GM19035 (cell line): ENCODE results near the gene MAP3K7CL.
"Not testable (repeated sequence)": the region's sequence is repeated elsewhere in the genome, so short reads cannot be mapped to it uniquely, and the experiment has no call there.

Experiments used
- ATAC-seq: cut with Tn5 transposase; IDR thresholded peaks from one replicate; pipeline ENCODE4 v1.9.1; 2021; ENCODE audit not compliant: unreplicated experiment

The MAP3K7CL gene

DNA sequence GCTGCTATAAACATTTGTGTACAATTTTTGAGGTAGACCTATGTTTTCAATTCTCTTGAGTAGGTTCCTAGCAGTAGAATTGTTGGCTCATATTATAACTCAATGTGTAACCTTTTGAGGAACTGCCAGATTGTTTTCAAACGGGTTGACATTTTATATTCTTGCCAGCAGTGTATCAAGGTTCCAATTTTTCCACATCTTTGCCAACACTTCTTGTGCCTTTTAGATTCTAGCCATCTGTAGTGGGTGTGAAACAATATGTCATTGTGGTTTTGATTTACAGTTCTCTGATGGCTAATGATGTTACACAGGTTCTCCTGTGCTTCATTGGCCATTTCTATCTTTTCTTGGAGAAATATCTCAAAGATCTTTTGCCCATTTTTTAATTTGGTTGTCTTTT is 36.4 kb downstream of the MAP3K7CL start:
- no peak for ATAC-seq

GRCh38 chr21:29167481-29167880 is 37.0 kb downstream of the MAP3K7CL start:
- ATAC-seq: not testable (repeated sequence)

DNA sequence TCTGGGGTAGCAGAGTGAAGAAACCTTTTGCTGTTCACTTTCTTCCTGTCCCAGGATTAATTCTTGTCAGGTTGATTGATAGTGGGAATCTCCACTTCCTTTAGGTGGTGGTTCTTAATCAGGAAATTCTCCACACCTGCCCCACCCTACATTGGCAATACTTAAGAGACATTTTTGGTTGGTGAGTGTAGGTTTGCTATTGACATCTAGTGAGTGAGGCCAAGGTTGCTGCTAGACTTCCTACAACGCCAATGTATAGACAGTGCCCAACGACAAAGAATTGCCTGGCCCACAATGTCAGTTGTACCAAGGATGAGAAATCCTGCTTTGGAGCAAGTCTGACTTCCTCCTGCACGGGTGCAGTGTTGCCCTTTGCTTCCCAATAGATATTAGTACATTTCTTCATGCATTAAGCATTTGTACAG is 38.5 kb downstream of the MAP3K7CL start:
- ATAC-seq: no peak

DNA sequence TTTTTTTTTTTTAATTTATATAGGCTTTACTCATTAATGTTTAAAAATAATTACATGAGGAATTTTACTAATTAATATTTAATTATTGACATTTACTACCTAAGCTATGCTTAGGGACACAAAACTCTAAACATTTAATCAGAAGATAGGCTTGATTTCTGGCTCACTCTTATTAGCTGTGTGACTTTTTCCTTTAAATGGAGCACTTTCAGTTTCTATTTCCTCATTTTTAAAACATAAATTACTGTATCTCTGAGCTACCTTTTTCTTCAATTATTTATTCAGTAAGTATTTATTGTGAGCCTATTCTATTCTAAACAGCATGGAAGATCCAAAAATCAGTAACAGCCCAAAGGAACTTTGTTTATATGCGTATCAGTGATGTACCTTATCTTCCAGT is 40.5 kb downstream of the MAP3K7CL start:
- no peak for ATAC-seq

DNA sequence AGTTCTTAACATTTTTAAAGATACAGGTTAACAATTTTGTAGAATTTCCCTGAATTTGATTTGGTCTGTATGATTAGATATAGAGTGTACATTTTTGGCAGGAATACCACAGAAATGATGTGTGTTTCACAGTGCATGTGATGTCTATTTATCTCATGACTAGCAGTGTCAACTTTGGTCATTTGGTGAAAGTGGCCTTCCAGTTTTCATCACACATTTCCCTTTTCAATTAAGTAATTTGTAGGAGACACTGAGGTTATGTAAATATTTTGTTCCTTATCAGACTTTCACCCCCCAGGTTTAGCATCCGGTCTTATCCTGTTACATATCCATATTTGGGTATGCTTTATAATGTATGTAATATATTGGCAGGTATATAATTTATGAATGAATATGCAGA is 41.8 kb downstream of the MAP3K7CL start:
- ATAC-seq: no peak

DNA sequence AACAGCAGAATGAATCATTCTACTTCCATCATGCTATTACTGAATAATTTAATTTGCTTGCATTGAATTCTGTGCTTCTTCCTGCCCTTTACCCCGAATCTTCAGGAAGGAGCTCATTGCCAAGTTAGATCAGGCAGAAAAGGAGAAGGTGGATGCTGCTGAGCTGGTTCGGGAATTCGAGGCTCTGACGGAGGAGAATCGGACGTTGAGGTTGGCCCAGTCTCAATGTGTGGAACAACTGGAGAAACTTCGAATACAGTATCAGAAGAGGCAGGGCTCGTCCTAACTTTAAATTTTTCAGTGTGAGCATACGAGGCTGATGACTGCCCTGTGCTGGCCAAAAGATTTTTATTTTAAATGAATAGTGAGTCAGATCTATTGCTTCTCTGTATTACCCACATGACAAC is 44.2 kb downstream of the MAP3K7CL start:
- ATAC-seq: no peak

DNA sequence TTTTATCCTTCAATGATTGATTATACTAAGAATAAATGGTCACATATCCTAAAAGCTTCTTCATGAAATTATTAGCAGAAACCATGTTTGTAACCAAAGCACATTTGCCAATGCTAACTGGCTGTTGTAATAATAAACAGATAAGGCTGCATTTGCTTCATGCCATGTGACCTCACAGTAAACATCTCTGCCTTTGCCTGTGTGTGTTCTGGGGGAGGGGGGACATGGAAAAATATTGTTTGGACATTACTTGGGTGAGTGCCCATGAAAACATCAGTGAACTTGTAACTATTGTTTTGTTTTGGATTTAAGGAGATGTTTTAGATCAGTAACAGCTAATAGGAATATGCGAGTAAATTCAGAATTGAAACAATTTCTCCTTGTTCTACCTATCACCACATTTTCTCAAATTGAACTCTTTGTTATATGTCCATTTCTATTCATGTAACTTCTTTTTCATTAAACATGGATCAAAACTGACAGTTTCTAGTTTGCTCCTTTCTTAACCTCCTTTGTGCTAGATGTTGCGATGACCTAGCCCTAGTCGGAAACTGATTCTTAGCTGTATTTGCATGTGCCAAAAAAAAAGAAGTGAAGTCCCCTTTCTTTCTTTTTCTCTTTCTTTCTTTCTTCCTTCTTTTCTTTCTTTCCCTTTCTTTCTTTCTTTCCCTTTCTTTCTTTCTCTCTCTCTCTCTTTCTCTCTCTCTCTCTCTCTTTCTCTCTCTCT is 45.1 kb downstream of the MAP3K7CL start:
- ATAC-seq: no peak

- ATAC-seq: no peak
These were observed 46.2 kb downstream of the MAP3K7CL start for GRCh38 chr21:29176471-29177120.

GRCh38 chr21:29177800-29178199 is 47.4 kb downstream of the MAP3K7CL start:
- ATAC-seq: no peak

- ATAC-seq: no peak
These were observed 48.5 kb downstream of the MAP3K7CL start for GRCh38 chr21:29178926-29179325.

GRCh38 chr21:29179503-29179902 is 49.1 kb downstream of the MAP3K7CL start:
- no peak for ATAC-seq

GRCh38 chr21:29181799-29182470 is 51.5 kb downstream of the MAP3K7CL start:
- ATAC-seq: peak; percentile 80

GRCh38 chr21:29182691-29183092 is 52.2 kb downstream of the MAP3K7CL start:
- no peak for ATAC-seq

- no peak for ATAC-seq
These were observed 53.6 kb downstream of the MAP3K7CL start for GRCh38 chr21:29184037-29184436.

- ATAC-seq: no peak
These were observed 54.7 kb downstream of the MAP3K7CL start for GRCh38 chr21:29185172-29185571.

- ATAC-seq: no peak
These were observed 55.2 kb downstream of the MAP3K7CL start for GRCh38 chr21:29185633-29186032.

DNA sequence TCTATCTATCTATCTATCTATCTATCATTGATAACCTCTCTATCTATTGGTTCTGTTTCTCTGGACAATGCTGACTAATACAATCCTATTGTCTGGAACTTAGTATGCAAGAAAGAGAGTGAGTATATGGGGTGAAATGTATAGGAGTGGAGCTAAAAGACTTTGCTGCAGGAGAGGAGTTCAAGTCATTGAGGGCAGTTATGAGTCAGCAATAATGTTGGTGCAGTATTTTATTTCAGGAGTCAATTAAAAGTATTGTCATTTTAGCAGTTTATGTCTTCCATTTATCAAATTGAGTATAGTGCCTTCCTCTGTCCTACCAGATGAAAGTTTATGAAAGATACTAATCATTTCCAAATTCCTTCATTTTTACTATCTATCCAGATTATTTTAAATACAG is 55.8 kb downstream of the MAP3K7CL start:
- ATAC-seq: no peak

DNA sequence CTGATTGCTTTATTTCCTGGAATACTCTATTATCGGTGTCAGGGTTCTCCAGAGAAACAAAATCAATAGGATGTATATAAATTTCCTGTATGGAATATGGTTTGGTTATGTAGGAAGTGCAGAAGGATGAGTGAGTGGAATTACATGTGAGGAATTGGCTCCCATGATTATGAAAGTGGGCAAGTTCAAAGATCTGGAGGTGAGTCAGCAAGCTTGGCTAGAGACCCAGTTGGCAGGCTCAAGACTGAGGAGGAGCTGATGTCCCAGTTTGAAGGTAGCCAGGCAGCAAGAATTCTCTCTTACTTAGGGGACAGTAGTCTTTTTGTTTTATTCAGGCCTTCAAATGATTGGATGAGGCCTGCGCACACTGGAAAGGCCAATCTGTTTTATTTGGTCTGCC is 57.5 kb downstream of the MAP3K7CL start:
- no peak for ATAC-seq

DNA sequence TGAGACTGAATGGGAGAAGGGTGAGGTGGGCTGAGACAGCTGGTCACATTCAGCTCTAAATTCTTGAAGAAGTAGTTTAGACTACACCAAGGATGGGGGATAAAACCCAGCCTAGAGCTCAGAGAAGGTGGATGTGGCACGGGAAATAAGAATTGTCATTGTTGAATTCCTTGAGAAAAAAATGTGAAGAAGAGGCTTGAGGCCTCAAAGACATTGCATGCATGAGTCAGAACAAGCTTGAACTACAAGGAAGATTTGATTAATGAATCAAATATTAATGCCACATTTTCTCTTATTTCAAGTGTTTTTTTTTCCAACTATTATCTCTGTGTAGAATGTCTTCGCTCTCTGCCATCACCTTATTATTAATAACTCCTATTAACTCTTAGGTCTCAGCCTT is 58.9 kb downstream of the MAP3K7CL start:
- ATAC-seq: no peak

DNA sequence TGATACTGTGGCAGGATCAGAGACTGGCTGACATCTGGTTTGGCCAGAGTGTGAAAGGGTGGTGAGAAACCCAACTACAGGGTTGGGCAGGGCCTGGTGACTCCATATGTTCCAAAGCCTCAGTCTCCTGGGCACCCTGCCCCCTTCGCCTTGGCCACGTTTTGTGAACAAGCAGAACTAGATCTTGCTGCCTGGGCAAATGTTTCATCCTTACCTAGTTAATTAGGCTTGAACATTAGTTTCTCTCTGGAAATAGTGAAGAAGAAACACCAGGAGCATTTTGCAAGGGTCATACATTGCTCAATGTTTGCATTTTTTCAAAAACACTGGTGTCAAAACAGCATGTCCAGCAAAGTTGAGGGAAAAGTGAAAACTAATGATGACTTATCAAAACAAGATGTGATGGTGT is 60.5 kb downstream of the MAP3K7CL start:
- no peak for ATAC-seq

DNA sequence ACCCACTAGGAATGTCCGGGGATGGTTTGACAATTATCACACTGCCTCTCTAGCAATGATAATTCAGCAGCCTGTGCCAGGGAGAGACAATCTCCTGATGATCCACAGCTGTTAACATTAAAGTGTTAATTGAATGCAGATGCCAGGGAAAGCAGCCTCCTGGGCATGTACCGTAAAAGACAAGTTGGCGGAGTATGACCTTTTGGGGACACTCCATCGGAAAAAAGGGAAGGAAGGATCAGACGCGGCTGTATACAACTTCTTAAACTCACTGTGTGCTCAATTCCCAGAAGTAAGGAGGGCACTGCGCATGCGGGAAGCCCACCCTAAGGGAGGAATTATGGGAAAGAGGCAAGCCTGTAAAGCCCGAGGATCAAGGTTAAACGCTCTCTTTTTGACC is 62.6 kb downstream of the MAP3K7CL start:
- no peak for ATAC-seq

DNA sequence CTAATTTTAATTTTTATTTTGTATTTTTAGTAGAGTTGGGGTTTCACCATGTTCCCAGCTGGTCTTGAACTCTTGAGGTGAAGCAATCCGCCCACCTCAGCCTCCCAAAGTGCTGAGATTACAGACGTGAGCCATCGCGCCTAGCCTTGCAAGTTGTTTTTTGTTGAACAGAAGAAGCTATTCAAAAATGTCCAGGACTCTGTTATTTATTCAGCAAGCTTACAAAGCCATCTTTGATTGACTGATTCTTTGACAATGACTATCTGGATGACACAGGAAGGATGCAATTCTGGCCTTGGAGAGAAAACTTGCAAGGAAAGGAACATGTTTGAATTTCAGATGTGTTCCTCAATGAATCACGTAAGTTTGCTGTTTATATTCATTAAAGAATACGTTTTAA is 63.5 kb downstream of the MAP3K7CL start:
- ATAC-seq: no peak
